Neural crest cell (in vitro differentiated cells): ENCODE measurements around the gene DAPK1. TPM values are rescaled to one million over a fixed set of nuclear protein-coding genes. Genes with fewer than 3 reads are reported as not detected.

Source experiments
- DNase-seq: peaks from one replicate; pipeline ENCODE4 v3.0.0; 2021; ENCODE audit warnings: low read depth, mixed read lengths, low spot score
- H3K27ac Mint-ChIP-seq: one replicate; pipeline ENCODE4 v1.8.0; 2021; ENCODE audit warnings: mild to moderate bottlenecking, mixed read lengths; ENCODE audit not compliant: unreplicated experiment
- H3K27me3 Mint-ChIP-seq: 2 replicates; pipeline ENCODE4 v1.8.0; 2021; ENCODE audit warnings: low read depth, mild to moderate bottlenecking, mixed read lengths
- H3K36me3 Mint-ChIP-seq: 2 replicates; pipeline ENCODE4 v1.8.0; 2021; ENCODE audit warnings: low read depth, mild to moderate bottlenecking, mixed read lengths
- H3K4me1 Mint-ChIP-seq: 2 replicates; pipeline ENCODE4 v1.8.0; 2021; ENCODE audit warnings: mixed read lengths
- H3K4me3 Mint-ChIP-seq: one replicate; pipeline ENCODE4 v1.8.0; 2021; ENCODE audit warnings: mild to moderate bottlenecking, mixed read lengths
- H3K9me3 Mint-ChIP-seq: 2 replicates; pipeline ENCODE4 v1.8.0; 2021; ENCODE audit warnings: mixed read lengths
- total RNA-seq: library from RNA; stranded (reverse); gene quantifications from 2 replicates; pipeline ENCODE4 v1.2.1, GENCODE V29; 2021
- TF ChIP-seq, protein P1 (sequence below): fragments of 200-600 bp; sonication (generic); conservative IDR thresholded peaks from 2 replicates; pipeline ENCODE4 v1.5.0; 2021; ENCODE audit warnings: antibody characterized with exemption, mild to moderate bottlenecking

Gene DAPK1
- total RNA-seq, 1 donor from 2014 or later, result 62.7 TPM

DNA sequence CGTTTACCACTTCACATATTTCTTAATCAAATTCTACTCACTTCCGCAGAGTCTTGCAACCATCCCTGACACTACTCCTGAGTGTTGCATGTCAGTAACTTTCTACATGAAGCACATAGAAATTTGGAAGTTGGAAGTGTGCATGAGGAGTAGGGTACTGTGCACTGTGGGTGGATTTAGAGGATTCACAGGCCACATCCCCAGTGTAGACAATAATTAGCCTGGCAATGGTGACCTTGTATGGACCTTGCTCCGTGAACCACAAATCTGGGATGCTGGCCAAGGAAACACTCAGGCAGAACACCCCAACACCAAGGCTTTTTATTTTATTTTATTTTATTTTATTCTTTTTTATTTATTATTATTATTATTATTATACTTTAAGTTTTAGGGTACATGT, 253.8 kb downstream of the DAPK1 start:
- Mint-ChIP-seq H3K4me3 (no peak overlapping the region), H3K36me3 (no peaks in the 10 kb centered on the region), H3K4me1 (no peaks in the 10 kb centered on the region), H3K27ac (no peak overlapping the region), H3K27me3 (no peaks in the 10 kb centered on the region), H3K9me3 (peaks cover 4% of the 10 kb centered on the region)
- TF ChIP-seq, protein P1, sequence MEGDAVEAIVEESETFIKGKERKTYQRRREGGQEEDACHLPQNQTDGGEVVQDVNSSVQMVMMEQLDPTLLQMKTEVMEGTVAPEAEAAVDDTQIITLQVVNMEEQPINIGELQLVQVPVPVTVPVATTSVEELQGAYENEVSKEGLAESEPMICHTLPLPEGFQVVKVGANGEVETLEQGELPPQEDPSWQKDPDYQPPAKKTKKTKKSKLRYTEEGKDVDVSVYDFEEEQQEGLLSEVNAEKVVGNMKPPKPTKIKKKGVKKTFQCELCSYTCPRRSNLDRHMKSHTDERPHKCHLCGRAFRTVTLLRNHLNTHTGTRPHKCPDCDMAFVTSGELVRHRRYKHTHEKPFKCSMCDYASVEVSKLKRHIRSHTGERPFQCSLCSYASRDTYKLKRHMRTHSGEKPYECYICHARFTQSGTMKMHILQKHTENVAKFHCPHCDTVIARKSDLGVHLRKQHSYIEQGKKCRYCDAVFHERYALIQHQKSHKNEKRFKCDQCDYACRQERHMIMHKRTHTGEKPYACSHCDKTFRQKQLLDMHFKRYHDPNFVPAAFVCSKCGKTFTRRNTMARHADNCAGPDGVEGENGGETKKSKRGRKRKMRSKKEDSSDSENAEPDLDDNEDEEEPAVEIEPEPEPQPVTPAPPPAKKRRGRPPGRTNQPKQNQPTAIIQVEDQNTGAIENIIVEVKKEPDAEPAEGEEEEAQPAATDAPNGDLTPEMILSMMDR, result no peak
- DNase-seq, result no peak

DNA sequence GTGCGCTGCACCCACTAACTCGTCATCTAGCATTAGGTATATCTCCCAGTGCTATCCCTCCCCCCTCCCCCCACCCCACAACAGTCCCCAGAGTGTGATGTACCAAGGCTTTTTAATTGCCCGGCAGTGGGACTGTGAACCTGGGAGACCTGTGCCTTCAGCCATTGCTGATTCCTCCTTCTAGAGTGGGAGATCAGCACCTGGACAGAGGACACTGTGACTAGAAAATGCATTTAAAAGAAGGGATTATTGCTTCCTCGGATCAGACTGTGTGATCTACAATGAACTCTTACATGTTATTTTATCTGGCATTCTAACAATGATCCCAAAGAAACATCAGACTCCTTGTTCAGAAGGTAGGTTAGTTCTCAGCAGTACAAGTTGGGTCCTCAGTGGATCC, 254.2 kb downstream of the DAPK1 start:
- Mint-ChIP-seq H3K27me3 (no peaks in the 10 kb centered on the region), H3K27ac (no peak overlapping the region), H3K9me3 (peaks cover 4% of the 10 kb centered on the region), H3K4me3 (no peak overlapping the region), H3K36me3 (no peaks in the 10 kb centered on the region), H3K4me1 (no peaks in the 10 kb centered on the region)
- TF ChIP-seq, protein P1, result no peak
- no peak for DNase-seq

DNA sequence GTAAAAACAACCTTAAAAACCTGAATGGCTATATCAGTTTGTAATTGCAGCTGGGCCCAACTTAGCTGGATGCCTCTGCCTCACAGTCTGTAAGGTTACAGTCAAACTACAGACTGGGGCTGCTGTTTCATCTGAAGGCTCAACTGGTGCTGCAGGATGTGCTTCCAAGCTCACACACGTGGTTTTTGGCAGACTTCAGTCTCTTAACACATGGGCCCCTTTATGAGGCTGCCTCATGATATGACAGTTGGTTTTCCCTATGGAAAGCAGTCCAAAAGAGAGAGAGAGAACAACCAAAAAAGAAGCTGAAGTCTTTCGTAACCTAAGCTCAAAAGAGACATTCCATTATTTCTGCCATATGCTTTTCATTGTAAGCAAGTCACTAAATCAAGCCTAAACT, 255.6 kb downstream of the DAPK1 start:
- H3K27ac Mint-ChIP-seq, result no peak overlapping the region
- no peaks in the 10 kb centered on the region for H3K36me3 Mint-ChIP-seq
- TF ChIP-seq, protein P1, result no peak
- DNase-seq, result no peak
- H3K4me3 Mint-ChIP-seq, result no peak overlapping the region
- H3K9me3 Mint-ChIP-seq, result peaks cover 4% of the 10 kb centered on the region
- H3K4me1 Mint-ChIP-seq, result no peaks in the 10 kb centered on the region
- H3K27me3 Mint-ChIP-seq, result no peaks in the 10 kb centered on the region

Other genes with a start within 250 kb of the DAPK1 start
- gene CTSL, start 228.3 kb downstream of the DAPK1 start, total RNA-seq, result 33.4 and 33.8 TPM in 2 replicates